Urinary bladder (tissue), 2 donors: ENCODE measurements around the gene FCRL6. TPM values are rescaled to one million over a fixed set of nuclear protein-coding genes. Genes with fewer than 3 reads are reported as not detected.

Source experiments
- polyA plus RNA-seq: library from polyadenylated mRNA; stranded (reverse); fragments of 200-250 nt; gene quantifications from one replicate; pipeline ENCODE4 v1.2.3, GENCODE V29; 2013
- small RNA-seq: library from RNA; depleted of rRNA; stranded (forward); fragments of <200 nt; gene quantifications from one replicate; pipeline ENCODE3, GENCODE V24; 2014
- total RNA-seq: library from RNA; depleted of rRNA; stranded (reverse); fragments of >200 nt; gene quantifications from one replicate; pipeline ENCODE4 v1.2.3, GENCODE V29; 2014
- donor health status: healthy.

FCRL6 gene
- total and polyA plus RNA-seq, 2 donors, result 0.20 TPM; not detected in 1

Small RNA genes lying within 50 kb of the gene (small RNA-seq; reads per million reads assigned to genes)
- gene RF00570, result not detected

Other genes with a start within 250 kb of the FCRL6 start
- not detected for gene APCS, start 214.5 kb upstream of the FCRL6 start, total RNA-seq
- gene APCS, start 214.5 kb upstream of the FCRL6 start, polyA plus RNA-seq, result 1.1 TPM
- gene CRP, start 87.8 kb upstream of the FCRL6 start, total RNA-seq, result not detected
- gene CRP, start 87.8 kb upstream of the FCRL6 start, polyA plus RNA-seq, result 7.2 TPM
- 9.6 TPM for gene DUSP23, start 21.4 kb upstream of the FCRL6 start, total RNA-seq
- gene DUSP23, start 21.4 kb upstream of the FCRL6 start, polyA plus RNA-seq, result 93.6 TPM
- 0.69 TPM for gene SLAMF8, start 24.5 kb downstream of the FCRL6 start, total RNA-seq
- 6.1 TPM for gene SLAMF8, start 24.5 kb downstream of the FCRL6 start, polyA plus RNA-seq
- not detected for gene VSIG8, start 60.3 kb downstream of the FCRL6 start, total RNA-seq
- gene VSIG8, start 60.3 kb downstream of the FCRL6 start, polyA plus RNA-seq, result 0.05 TPM
- 0.48 TPM for gene CFAP45, start 97.8 kb downstream of the FCRL6 start, total RNA-seq
- 1.0 TPM for gene CFAP45, start 97.8 kb downstream of the FCRL6 start, polyA plus RNA-seq
- 106 TPM for gene TAGLN2, start 123.1 kb downstream of the FCRL6 start, total RNA-seq
- 318 TPM for gene TAGLN2, start 123.1 kb downstream of the FCRL6 start, polyA plus RNA-seq
- gene IGSF9, start 143.3 kb downstream of the FCRL6 start, total RNA-seq, result 1.7 TPM
- gene IGSF9, start 143.3 kb downstream of the FCRL6 start, polyA plus RNA-seq, result 1.6 TPM
- gene SLAMF9, start 151.9 kb downstream of the FCRL6 start, total RNA-seq, result not detected
- not detected for gene SLAMF9, start 151.9 kb downstream of the FCRL6 start, polyA plus RNA-seq
- 6.2 TPM for gene PIGM, start 229.6 kb downstream of the FCRL6 start, total RNA-seq
- gene PIGM, start 229.6 kb downstream of the FCRL6 start, polyA plus RNA-seq, result 4.6 TPM